NCI-H345 treated with DMSO at 0.1 percent for 48 hours (cell line): ENCODE data around the gene GSG1L2.

ENCODE experiments used
- DNase-seq: peaks from one replicate; lab custom pipeline; 2025; ENCODE audit not compliant: unreplicated experiment; lab: John Stamatoyannopoulos, UW

The GSG1L2 gene

GRCh38 chr17:9821921-9822320 lies at the start of gene GSG1L2:
Gene GSG1L2, minus strand, starts transcription at chr17:9822079. Its CDS starts 8 bp downstream, at chr17:9822071.
- no peak for DNase-seq

GRCh38 chr17:9868552-9868951 lies 46.7 kb upstream of the GSG1L2 start:
- DNase-seq, result no peak

- DNase-seq, result no peak
Measured at GRCh38 chr17:9865586-9865985, 43.7 kb upstream of the GSG1L2 start.

GRCh38 chr17:9862949-9863348 lies 41.1 kb upstream of the GSG1L2 start:
- DNase-seq, result no peak

GRCh38 chr17:9862220-9862619 lies 40.3 kb upstream of the GSG1L2 start:
- DNase-seq, result no peak

DNA sequence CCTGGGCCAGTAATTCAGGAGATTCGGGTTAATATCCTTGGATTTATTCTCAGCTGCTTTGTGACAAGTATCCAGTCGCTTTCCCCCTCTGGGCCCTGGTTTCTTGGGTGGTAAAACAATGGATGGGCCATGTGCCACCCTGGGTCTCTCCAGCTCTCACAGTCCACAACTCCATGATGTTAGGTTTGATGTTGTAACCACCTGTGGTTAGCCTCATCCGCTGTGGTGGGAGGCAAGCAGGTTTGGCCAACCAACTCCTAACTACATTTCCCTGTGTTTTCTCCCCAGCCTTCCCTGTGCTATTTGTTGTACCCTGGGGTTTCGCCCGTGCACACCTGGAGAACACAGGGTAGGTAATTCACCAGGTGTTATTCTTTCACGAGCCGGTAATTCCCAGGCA lies 39.0 kb upstream of the GSG1L2 start:
- DNase-seq, result no peak

DNA sequence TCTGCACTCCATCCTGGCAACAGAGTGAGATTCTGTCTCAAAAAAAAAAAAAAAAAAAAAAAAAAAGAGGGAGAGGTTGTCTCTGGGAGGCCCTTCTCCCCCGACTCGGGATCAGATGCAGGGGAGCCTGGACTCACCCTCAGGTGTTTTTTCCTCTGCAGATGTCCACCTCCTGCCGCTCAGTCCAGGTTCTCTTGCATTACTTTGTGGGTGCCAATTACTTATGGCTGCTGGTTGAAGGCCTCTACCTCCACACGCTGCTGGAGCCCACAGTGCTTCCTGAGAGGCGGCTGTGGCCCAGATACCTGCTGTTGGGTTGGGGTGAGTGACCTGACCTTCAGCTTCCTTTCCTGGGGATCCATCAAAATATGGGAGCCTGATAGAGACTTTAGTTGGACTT lies 37.9 kb upstream of the GSG1L2 start:
- DNase-seq, result no peak

DNA sequence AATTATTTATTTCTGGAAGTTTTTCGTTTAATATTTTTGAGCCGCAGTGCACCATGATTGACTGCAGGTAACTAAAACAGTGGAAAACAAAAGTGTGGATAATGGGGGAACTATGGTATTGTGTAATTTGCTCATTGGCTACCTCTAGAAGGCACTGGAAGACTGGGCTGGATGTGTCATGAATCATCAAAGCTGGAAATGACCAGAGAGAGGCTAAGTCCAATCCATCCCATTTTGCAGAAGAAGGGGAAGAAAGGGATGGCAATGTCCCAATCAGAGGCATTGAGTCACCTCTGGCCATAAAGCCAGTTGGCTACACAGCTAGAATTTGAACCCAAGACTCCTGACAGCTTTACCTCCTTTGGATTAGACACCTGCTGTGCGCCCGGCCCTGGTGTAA lies 33.2 kb upstream of the GSG1L2 start:
- DNase-seq, result no peak

GRCh38 chr17:9854255-9854654 lies 32.4 kb upstream of the GSG1L2 start:
- no peak for DNase-seq

- no peak for DNase-seq
Measured at GRCh38 chr17:9850151-9850550, 28.3 kb upstream of the GSG1L2 start.

GRCh38 chr17:9845306-9845705 lies 23.4 kb upstream of the GSG1L2 start:
- DNase-seq, result no peak

- DNase-seq, result no peak
Measured at GRCh38 chr17:9844153-9844552, 22.3 kb upstream of the GSG1L2 start.

DNA sequence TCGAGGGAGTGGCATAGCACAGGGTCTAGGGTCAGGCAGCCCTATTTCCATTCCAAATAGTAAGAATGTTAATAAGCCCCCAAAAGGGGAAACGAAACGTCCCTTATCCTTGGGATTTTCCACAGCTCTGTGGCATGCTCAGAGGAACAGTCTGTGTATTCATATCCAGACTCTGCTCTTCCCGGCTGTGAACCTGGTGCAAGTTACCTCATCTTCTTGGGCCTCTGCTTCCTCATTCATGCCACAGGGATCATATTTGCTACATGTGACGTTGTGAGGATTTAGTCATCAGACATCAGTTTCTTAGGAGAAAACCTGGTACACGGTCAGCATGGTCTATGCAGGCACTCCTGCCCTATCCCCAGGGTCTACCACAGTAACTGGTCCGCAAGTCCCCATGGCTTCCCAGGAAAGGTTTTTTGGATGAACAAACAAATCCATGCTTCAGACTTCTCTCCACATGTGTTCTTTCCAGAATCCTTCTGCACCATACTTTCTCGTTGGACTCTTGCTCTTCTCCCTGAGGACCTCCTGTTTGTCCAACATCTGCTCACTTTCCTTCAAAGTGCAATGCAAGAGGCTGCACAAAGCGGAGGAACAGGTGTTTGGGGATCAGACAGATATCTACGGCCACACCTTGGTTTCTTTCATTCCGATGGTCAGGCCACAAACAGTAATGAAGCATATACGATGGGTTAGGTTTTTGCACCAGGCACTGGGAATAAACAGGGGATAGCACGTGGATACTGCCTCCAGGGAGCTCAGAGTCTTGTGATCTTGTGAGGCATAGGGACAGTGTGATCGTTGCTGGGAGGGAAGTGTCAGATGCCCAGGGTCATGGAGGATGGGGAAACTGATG lies 21.5 kb upstream of the GSG1L2 start:
- DNase-seq, result no peak

DNA sequence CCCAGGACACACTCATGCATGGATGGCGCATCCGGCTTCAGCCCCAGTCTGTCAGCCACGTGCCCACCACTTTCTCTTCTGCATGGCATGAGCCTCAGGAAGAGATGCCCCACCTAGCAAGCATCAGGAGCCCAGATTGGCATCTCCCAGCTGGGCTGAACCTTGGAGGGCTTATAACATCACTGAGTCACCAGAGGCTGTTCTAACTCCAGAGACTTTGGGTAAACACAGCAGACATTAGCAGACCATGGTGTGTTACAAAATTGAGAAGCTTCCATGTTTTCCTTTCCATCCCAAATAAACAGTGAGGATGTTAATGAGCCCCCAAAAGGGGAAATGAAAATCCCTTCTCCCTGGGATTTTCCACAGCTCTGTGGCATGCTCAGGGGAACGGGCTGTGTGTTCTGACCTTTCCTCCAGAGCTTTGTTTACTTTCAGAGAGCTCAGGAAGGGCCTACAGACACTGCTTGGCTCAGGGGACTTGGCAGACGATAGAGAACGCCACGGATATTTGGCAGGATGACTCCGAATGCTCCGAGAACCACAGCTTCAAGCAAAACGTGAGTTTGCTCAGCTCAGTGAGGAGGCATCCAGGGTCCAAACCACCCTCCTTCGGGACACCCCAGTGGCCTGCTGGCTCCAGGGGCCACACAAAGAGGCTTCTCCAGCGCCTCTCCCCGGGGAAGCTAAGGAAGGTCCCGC lies 20.3 kb upstream of the GSG1L2 start:
- no peak for DNase-seq

DNA sequence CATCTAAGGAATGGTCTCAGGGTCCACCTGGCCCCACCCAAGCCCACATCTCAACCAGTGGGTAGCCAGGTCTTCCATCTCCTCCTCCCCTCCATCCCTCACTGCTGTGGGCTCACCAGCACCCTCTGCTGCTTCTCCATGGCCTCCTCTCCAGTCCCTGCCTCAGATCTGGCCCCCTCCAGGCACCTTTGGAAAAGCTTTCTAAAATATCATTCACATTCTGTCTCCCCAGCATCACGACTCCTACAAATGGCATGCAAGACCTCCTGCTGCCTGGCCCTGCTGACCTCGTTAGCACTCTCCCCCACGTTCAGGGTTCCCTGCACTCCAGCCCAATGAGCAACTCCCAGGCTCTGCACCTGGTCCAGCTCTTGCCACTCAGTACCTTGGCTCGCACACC lies 17.6 kb upstream of the GSG1L2 start:
- DNase-seq, result no peak

GRCh38 chr17:9837551-9838471 lies 15.9 kb upstream of the GSG1L2 start:
- DNase-seq, result no peak

- DNase-seq, result no peak
Measured at GRCh38 chr17:9833922-9834321, 12.0 kb upstream of the GSG1L2 start.

DNA sequence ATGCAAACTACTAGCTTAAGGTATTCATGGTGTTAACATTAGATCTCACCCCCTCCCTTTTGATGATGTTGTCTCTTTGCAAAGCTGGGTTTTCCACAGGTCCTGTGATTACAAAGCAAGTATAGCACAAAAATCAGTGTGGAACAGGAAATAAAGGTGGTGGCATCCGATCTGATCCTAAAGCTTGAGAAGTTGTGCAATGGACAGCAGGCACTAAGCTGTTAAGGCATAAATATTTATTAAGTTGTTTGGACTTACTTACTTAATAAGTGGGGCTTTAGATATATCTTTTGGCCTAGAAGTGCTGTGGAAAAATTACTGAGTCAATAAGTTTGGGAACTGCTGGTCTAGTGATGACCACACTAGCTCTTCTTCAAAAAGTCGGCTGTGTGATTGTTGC lies 8.8 kb upstream of the GSG1L2 start:
- DNase-seq, result no peak

- DNase-seq, result no peak
Measured at GRCh38 chr17:9829343-9829742, 7.5 kb upstream of the GSG1L2 start.

- no peak for DNase-seq
Measured at GRCh38 chr17:9828296-9829295, 6.7 kb upstream of the GSG1L2 start.
